Inferior parietal cortex (tissue), 1 donor: ENCODE measurements around the gene MRPL42.
"Not testable (repeated sequence)": the region's sequence is repeated elsewhere in the genome, so short reads cannot be mapped to it uniquely, and the experiment has no call there.

Experiments
- DNase-seq: peaks from one replicate; pipeline ENCODE4 v3.0.0-alpha.2; 2016; ENCODE audit errors: extremely low spot score

The MRPL42 gene

DNA sequence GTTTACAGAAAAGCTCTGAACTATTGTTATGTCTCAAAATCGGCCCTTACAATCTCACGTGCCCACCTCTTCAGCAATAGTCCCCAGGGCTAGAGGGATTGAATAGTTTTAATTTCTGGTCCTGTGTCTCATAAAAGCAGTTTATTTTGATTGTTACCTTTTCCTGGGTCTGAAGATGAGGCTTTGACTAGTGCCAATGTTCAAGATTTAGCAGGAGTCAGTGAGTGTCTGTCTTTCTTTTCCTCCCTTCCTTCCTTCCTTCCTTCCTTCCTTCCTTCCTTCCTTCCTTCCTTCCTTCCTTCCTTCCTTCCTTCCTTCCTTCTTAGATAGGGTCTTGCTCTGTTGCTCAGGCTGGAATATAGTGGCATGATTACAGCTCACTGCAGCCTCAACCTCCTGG is 80.5 kb downstream of the MRPL42 start:
- no peak for DNase-seq

DNA sequence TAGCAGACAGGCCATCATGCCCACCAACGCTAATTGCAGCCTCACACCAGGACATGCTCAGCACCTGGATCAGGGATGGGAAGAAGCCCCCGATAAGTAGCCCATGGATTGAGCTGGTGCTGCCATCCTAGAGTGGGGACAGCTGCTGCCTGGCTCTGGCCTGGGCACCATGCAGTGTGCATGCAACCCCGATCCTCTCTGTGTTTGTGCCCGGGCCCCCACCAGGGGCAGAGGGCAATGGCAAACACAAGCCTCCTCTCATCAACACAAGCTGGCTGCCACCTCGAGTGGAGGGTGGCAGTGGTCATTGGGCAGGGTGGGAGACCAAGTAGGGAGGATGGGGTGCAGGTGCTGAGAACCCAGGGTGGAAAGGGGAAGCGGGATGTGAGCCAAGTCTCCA is 81.9 kb downstream of the MRPL42 start:
- DNase-seq, result no peak

- DNase-seq, result no peak
Measured at GRCh38 chr12:93550748-93551611, 83.7 kb downstream of the MRPL42 start.

DNA sequence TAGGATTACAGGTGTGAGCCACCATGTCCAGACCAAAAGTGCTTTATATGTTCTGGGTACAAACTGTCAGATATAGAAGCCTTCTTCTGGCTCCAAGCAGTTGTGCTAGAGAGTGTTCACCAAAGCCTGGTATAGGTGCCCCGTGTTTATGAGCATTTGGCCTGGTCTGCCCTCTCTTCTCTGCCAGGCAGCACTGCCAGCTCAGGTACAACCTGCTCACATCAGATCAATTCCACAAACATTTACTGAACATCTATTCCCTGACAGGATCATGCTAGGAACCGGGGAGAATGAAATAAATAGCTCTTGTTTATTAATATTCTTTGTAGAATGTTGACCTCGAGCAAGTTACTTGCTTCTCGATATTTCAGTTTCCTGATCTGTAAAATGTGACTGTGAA is 85.1 kb downstream of the MRPL42 start:
- no peak for DNase-seq

DNA sequence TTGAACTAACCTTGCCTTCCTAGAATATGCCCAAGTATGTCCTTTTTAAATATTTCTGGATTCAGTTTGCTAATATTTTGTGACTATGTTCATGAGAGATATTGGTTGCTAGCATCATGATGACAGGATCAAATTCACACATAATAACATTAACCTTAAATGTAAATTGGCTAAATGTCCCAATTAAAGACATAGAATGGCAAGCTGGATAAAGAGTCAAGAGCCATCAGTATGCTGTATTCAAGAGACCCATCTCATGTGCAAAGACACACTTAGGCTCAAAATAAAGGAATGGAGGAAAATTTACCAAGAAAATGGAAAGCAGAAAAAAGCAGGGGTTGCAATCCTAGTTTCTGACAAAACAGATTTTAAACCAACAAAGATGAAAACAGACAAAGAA is 90.6 kb downstream of the MRPL42 start:
- not testable (repeated sequence) for DNase-seq

GRCh38 chr12:93558685-93559084 is 91.4 kb downstream of the MRPL42 start:
- not testable (repeated sequence) for DNase-seq

DNA sequence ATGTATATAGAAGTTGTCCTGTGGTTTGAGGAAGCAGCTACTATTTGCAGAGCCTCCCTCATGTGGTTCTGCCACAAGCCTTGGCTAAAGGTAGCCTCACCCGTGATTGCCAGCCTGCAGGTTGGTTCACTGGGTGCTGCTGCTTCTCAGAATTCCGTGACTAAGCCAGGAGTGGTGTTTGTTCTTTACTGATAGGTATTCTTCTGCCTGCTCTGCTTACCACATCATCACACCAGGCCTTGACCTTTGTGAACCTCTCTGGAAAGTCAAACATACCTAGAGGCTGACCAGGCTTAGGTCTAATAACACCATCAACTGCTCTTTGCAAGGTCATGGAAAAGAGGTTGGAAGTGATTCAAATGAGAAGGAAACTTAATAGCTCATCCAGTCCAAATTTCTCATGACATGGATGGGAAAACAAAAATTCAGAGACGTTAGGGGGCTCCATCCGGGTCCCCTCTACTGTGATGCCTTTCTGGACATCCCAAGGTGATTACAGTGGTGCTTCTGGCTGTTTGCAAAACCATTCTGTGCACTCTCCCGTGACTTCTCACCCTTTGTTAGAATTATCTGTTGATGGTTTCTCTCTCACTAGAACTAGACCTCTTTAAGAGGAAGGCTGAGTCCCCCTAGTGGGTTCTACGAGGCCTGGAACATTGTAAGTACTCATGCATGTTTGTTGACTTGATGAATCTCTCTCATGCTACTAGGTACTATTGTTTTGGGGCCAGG is 96.7 kb downstream of the MRPL42 start:
- DNase-seq, result no peak

DNA sequence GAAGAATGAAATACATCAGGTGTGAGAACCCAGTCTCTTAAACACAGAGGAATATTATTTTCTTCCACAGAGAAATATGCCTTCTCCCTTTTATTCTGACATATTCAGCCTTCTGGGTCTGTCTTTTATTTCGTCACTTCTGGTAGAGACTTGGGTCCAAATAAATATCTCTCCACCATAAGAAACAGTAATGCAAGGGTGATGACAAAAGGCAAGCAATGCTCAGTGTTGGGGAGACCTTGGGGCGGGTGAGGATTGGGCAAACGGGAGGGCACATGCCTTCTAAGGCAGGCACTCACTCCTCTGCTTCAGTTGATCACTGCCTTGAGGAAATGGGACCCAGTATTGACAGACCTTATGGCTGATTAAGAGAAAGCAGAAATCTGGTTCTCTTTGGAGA is 98.4 kb downstream of the MRPL42 start:
- no peak for DNase-seq
